AG04450 (cell line): ENCODE results near the gene CCDC88C. TPM values are rescaled to one million over a fixed set of nuclear protein-coding genes. Genes with fewer than 3 reads are reported as not detected.

Source experiments
- CTCF ChIA-PET: fragments of 300-600, 350-600 bp; formaldehyde crosslinking; extraction: SDS; loops from one replicate; lab custom pipeline; 2022; ENCODE audit warnings: antibody characterized with exemption, inconsistent platforms; lab: Charles Lee
- POLR2A ChIA-PET: fragments of 350-600 bp; formaldehyde crosslinking; extraction: SDS; loops from one replicate; lab custom pipeline; 2021; ENCODE audit warnings: antibody characterized with exemption, inconsistent platforms; lab: Yijun Ruan, JAX
- DNase-seq: peaks from one replicate; pipeline ENCODE4 v3.0.0-alpha.2; 2011; ENCODE audit warnings: low read depth, low spot score
- H3K27ac ChIP-seq: one replicate; pipeline ENCODE4 v1.5.1; 2012; ENCODE audit warnings: low read depth, low read length, control low read depth
- H3K27me3 ChIP-seq: one replicate; pipeline ENCODE4 v1.6.0; 2012; ENCODE audit warnings: low read length; ENCODE audit not compliant: control insufficient read depth, insufficient read depth
- H3K4me3 ChIP-seq: 2 replicates; pipeline ENCODE4 v1.5.1; 2011; ENCODE audit warnings: mild to moderate bottlenecking, low read depth, low read length, control low read depth
- H3K9me3 ChIP-seq: 2 replicates; pipeline ENCODE4 v1.5.1; 2012; ENCODE audit warnings: low read length; ENCODE audit not compliant: control insufficient read depth, insufficient read depth
- CTCF ChIP-seq: IDR thresholded peaks from 2 replicates; pipeline ENCODE4 v1.5.1; 2011; ENCODE audit warnings: low read depth, low read length, control low read depth, inconsistent platforms
- polyA plus RNA-seq: library from polyadenylated mRNA; depleted of rRNA; stranded (reverse); fragments of >200 nt; gene quantifications from 2 replicates; pipeline ENCODE4 v1.2.3, GENCODE V29; 2011

CCDC88C gene
- polyA plus RNA-seq, 1 experiment = 0.01 TPM

DNA sequence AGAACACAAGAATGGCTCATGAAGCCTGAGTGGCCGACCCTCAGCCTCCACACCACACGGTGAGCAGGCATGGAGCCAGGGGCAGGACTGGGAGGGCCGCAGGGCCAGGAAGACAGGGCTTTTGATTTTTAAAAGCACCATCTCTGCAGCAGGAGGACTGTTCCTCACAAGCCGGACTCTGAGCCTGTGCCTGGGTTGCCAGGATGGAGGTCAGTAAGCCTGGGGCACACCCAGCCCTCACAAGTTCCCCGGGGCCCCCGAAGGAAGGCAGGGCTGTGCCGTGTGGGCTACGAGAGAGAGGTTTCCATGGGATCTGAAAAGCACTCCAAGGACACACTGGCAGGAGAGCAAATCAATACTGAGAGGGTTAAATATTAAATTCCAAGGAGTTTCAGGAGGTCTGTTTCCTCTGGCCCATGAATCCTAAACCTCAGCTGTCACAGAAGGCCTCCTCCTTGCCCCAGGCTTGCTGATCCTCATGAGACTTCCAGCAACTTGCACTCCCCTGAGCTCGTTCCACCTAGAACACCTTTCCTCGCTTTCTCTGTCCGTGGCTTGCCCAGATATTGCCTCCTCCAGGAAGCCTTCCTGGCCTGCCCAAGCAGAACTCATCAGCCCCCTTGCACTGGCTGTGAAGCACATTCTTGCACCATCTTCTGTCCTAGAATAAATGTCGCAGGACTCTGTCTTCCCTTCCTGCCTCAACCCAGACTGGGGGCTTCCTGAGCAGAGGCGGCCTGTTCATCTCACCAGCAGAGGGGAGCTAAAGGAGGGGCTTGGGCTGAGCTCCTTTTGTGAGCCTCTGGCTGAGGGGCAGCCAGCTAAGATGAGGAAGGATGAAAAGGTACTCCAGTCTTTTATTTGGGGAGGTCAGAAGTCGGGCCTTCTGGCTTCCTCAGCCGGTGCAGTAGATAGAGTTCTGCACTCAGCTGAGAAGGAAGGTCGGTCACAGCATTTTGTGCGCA is 64.6 kb downstream of the CCDC88C start:
- TF ChIP-seq CTCF = no peak
- no peak for DNase-seq
- H3K9me3 ChIP-seq = no peaks in the 10 kb centered on the region
- H3K27me3 ChIP-seq = peaks cover 9% of the 10 kb centered on the region
- POLR2A ChIA-PET = no interaction called here
- CTCF ChIA-PET = no interaction called here
- H3K4me3 ChIP-seq = no peak overlapping the region
- no peak overlapping the region for H3K27ac ChIP-seq

DNA sequence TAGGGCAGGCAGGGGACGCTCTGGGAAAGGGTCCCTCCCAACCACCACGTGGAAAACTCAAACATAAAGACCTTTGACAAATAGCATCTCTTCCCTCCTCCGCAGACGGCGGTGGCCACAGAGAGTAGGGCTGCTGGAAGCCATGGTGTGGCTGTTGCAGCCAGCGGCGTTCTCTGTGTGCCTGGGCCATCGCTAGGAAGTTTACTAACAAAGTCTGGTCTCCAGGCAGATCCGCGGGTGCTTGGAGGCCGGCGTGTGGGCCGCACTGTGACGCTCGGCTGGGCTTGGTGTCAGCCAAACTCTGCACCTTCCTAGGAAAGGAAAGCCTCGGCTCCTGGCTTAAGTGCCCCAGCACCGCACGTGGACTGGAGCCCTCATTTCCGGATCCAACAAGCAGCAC is 65.6 kb downstream of the CCDC88C start:
- TF ChIP-seq CTCF = no peak
- no peaks in the 10 kb centered on the region for H3K9me3 ChIP-seq
- no peak for DNase-seq
- no peak overlapping the region for H3K27ac ChIP-seq
- ChIA-PET POLR2A (no interaction called here), CTCF (no interaction called here)
- H3K4me3 ChIP-seq = no peak overlapping the region
- peaks cover 9% of the 10 kb centered on the region for H3K27me3 ChIP-seq

GRCh38 chr14:91351512-91351862 is 66.1 kb downstream of the CCDC88C start:
- H3K4me3 ChIP-seq = no peak overlapping the region

DNA sequence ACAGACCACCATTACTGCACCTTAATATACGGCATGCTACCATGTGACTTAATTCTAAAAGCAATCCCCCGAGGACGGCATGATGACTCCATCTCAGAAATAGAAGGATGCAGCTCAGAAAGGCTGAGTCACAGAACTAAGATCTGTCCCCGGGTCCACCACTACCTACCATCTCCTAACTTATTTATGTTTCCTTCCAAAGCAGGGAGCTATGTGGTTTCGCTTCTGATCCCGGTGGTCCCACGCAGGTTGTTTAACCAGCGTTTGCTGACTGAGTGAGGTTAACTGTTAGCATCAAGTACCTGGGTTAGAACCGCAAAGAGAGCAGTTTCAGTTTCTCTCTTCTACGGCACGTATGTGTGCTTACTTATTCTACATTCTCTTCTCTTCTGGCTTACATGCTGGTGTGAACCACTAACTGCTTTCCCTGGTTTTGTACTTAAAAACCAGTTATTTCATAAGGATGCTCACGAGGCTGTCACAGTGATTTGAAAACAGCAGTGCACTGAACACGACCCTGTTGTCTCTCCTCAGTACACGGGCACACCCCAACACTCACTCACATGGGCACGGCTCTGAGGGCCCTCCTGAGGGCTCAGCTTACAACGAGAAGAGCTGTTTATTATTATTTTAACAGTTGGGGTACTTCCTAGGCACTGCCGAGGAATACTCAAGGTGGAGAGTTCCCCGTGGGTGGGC is 66.7 kb downstream of the CCDC88C start:
- H3K27ac ChIP-seq = no peak overlapping the region

More at GRCh38 chr14:91351512-91351862, 66.1 kb downstream of the CCDC88C start:
- POLR2A ChIA-PET = no interaction called here
- CTCF ChIA-PET = no interaction called here
- TF ChIP-seq CTCF = no peak
- DNase-seq = no peak
- H3K9me3 ChIP-seq = no peaks in the 10 kb centered on the region
- peaks cover 11% of the 10 kb centered on the region for H3K27me3 ChIP-seq
- H3K27ac ChIP-seq = no peak overlapping the region

More for the DNA sequence above, 66.7 kb downstream of the CCDC88C start:
- no peak for DNase-seq
- Histone ChIP-seq H3K4me3 (no peak overlapping the region), H3K9me3 (no peaks in the 10 kb centered on the region), H3K27me3 (peaks cover 12% of the 10 kb centered on the region)
- CTCF ChIA-PET = interaction anchor here (0.8 kb wide), 1 partner anchor 68 kb away, joined by 3 read pairs; no protein-coding TSS in a partner anchor
- no peak for TF ChIP-seq CTCF
- POLR2A ChIA-PET = no interaction called here
